ENCODE results near the gene AK3. TPM values are rescaled to one million over a fixed set of nuclear protein-coding genes. Genes with fewer than 3 reads are reported as not detected.

AK3 gene
- total RNA-seq, 1 donor from 2014 or later: 45.1 TPM

DNA sequence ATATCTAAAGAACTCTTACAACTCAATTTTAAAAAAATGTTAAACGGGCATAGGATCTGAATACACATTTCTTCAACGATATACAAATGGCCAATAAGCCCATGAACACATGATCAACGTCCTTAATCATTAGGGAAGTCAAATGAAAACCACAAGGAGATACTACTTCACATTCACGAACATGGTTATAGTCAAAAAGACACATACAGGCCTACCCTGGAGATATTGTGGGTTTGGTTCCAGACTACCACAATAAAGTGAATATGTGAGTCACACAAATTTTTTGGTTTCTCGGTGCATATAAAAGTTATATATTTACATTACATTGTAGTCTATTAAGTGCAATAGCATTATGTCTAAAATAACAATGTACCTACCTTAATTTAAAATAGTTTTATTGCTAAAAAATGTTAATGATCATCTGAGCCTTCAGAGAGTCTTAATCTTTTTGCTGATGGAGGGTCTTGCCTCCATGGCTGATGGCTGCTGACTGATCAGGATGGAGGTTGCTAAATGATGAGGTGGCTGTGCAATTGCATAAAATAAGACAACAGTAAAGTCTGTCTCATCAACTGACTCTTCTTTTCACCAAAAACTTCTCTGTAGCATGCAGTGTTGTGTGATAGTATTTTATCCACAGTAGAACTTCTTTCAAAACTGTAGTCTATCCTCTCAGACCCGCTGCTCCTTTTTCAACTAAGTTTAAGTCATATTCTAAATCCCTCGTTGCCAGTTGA, 15.1 kb downstream of the AK3 start:
- Mint-ChIP-seq H3K36me3 (ENCODE audit: low read depth, unreplicated experiment) (peaks cover 13% of the 10 kb centered on the region), H3K27me3 (ENCODE audit: low read depth, unreplicated experiment) (no peaks in the 10 kb centered on the region), H3K27ac (ENCODE audit: unreplicated experiment) (no peak overlapping the region), H3K9me3 (ENCODE audit: unreplicated experiment) (peaks cover 2% of the 10 kb centered on the region), H3K4me1 (ENCODE audit: low read depth, unreplicated experiment) (no peaks in the 10 kb centered on the region), H3K4me3 (ENCODE audit: unreplicated experiment) (no peak overlapping the region)
- H3K9me3 ChIP-seq (ENCODE audit: insufficient read depth, low read depth, low read length): no peaks in the 10 kb centered on the region
- no peak overlapping the region for H3K4me2 ChIP-seq (ENCODE audit: low read length)
- no peak overlapping the region for H3K9ac ChIP-seq (ENCODE audit: low read length)
- H2AFZ ChIP-seq (ENCODE audit: low read depth, low read length): no peak overlapping the region
- no peaks in the 10 kb centered on the region for H3K27me3 ChIP-seq (ENCODE audit: insufficient read depth, low read length)
- H3K4me3 ChIP-seq (ENCODE audit: insufficient read depth, low read depth, low read length): no peak overlapping the region
- peaks cover 23% of the 10 kb centered on the region for H3K79me2 ChIP-seq (ENCODE audit: insufficient read depth, low read length)
- DNase-seq (ENCODE audit: low read depth) (peak; percentile 37), FAIRE-seq (no peak)
- TF ChIP-seq, protein P1, sequence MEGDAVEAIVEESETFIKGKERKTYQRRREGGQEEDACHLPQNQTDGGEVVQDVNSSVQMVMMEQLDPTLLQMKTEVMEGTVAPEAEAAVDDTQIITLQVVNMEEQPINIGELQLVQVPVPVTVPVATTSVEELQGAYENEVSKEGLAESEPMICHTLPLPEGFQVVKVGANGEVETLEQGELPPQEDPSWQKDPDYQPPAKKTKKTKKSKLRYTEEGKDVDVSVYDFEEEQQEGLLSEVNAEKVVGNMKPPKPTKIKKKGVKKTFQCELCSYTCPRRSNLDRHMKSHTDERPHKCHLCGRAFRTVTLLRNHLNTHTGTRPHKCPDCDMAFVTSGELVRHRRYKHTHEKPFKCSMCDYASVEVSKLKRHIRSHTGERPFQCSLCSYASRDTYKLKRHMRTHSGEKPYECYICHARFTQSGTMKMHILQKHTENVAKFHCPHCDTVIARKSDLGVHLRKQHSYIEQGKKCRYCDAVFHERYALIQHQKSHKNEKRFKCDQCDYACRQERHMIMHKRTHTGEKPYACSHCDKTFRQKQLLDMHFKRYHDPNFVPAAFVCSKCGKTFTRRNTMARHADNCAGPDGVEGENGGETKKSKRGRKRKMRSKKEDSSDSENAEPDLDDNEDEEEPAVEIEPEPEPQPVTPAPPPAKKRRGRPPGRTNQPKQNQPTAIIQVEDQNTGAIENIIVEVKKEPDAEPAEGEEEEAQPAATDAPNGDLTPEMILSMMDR (IDR thresholded peaks at IDR 0.05; ENCODE audit: insufficient read depth, low read depth, low read length): no peak
- TF ChIP-seq EZH2 (IDR thresholded peaks at IDR 0.05; ENCODE audit: insufficient read depth, low read length): no peak
- peaks cover 3% of the 10 kb centered on the region for H3K36me3 ChIP-seq (ENCODE audit: insufficient read depth, low read length)
- H4K20me1 ChIP-seq (ENCODE audit: insufficient read depth, low read length): peaks cover 9% of the 10 kb centered on the region
- H3K27ac ChIP-seq (ENCODE audit: low read depth, low read length): no peak overlapping the region
- no peaks in the 10 kb centered on the region for H3K4me1 ChIP-seq (ENCODE audit: insufficient read depth, low read length)

DNA sequence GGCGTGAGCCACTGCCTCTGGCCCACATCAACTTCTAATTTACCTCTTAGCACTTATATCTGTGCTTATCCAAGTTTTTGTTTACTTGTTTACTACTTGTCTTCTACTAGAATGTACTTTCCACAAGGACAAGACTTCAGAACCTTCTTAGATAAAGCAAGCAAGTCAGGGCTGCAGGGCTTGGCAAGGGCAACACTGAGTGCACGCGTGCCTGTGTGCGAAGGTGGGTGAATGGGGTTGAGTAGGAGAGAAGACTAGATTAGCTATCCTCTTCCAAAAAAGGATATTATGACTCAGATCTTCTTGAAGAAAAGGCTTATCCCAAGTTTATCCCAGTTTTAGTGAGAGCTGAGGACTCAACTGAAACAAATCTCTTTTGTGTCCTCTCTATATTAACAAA, 19.3 kb downstream of the AK3 start:
- H3K36me3 ChIP-seq (ENCODE audit: insufficient read depth, low read length): peaks cover 20% of the 10 kb centered on the region
- Mint-ChIP-seq H3K27ac (ENCODE audit: unreplicated experiment) (no peak overlapping the region), H3K9me3 (ENCODE audit: unreplicated experiment) (peaks cover 2% of the 10 kb centered on the region), H3K4me3 (ENCODE audit: unreplicated experiment) (no peak overlapping the region), H3K36me3 (ENCODE audit: low read depth, unreplicated experiment) (peaks cover 19% of the 10 kb centered on the region), H3K4me1 (ENCODE audit: low read depth, unreplicated experiment) (no peaks in the 10 kb centered on the region), H3K27me3 (ENCODE audit: low read depth, unreplicated experiment) (no peaks in the 10 kb centered on the region)
- no peak overlapping the region for H3K27ac ChIP-seq (ENCODE audit: low read depth, low read length)
- TF ChIP-seq, protein P1 (IDR thresholded peaks at IDR 0.05; ENCODE audit: insufficient read depth, low read depth, low read length): no peak
- no peak for FAIRE-seq
- no peak overlapping the region for H3K4me2 ChIP-seq (ENCODE audit: low read length)
- H3K9me3 ChIP-seq (ENCODE audit: insufficient read depth, low read depth, low read length): no peaks in the 10 kb centered on the region
- H2AFZ ChIP-seq (ENCODE audit: low read depth, low read length): no peak overlapping the region
- no peak overlapping the region for H3K4me3 ChIP-seq (ENCODE audit: insufficient read depth, low read depth, low read length)
- H4K20me1 ChIP-seq (ENCODE audit: insufficient read depth, low read length): peaks cover 3% of the 10 kb centered on the region
- DNase-seq (ENCODE audit: low read depth): no peak
- no peaks in the 10 kb centered on the region for H3K4me1 ChIP-seq (ENCODE audit: insufficient read depth, low read length)
- H3K9ac ChIP-seq (ENCODE audit: low read length): no peak overlapping the region
- H3K27me3 ChIP-seq (ENCODE audit: insufficient read depth, low read length): no peaks in the 10 kb centered on the region
- peaks cover 11% of the 10 kb centered on the region for H3K79me2 ChIP-seq (ENCODE audit: insufficient read depth, low read length)

DNA sequence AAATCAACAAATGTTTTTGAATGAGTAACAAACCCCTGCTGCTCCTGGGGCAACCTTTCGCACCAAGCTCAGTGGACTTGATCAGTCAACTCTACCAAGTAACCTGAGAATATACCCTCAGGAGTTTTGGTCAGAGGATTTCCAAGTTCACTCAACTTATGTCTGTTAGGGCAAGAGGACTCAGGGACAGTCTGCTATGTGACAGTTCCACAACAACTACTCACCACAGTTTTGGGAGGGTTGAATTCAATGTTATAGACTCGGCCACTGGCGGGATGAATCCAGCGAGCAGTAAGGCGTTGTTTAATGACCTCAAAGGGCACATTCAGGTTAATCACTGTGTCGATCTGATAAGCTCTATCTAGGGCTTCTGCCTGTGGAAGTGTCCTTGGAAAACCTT, 22.1 kb downstream of the AK3 start:
- Histone ChIP-seq H3K4me3 (ENCODE audit: insufficient read depth, low read depth, low read length) (no peak overlapping the region), H3K79me2 (ENCODE audit: insufficient read depth, low read length) (peaks cover 6% of the 10 kb centered on the region), H3K27me3 (ENCODE audit: insufficient read depth, low read length) (no peaks in the 10 kb centered on the region), H3K27ac (ENCODE audit: low read depth, low read length) (no peak overlapping the region), H4K20me1 (ENCODE audit: insufficient read depth, low read length) (peaks cover 2% of the 10 kb centered on the region), H3K9ac (ENCODE audit: low read length) (no peak overlapping the region), H3K9me3 (ENCODE audit: insufficient read depth, low read depth, low read length) (no peaks in the 10 kb centered on the region), H3K36me3 (ENCODE audit: insufficient read depth, low read length) (peaks cover 20% of the 10 kb centered on the region), H3K4me1 (ENCODE audit: insufficient read depth, low read length) (no peaks in the 10 kb centered on the region), H3K4me2 (ENCODE audit: low read length) (no peak overlapping the region), H2AFZ (ENCODE audit: low read depth, low read length) (no peak overlapping the region)
- DNase-seq (ENCODE audit: low read depth) (no peak), FAIRE-seq (no peak)
- Mint-ChIP-seq H3K4me1 (ENCODE audit: low read depth, unreplicated experiment) (no peaks in the 10 kb centered on the region), H3K4me3 (ENCODE audit: unreplicated experiment) (no peak overlapping the region), H3K27ac (ENCODE audit: unreplicated experiment) (no peak overlapping the region), H3K27me3 (ENCODE audit: low read depth, unreplicated experiment) (no peaks in the 10 kb centered on the region), H3K36me3 (ENCODE audit: low read depth, unreplicated experiment) (peaks cover 26% of the 10 kb centered on the region), H3K9me3 (ENCODE audit: unreplicated experiment) (peaks cover 2% of the 10 kb centered on the region)
- no peak for TF ChIP-seq EZH2 (IDR thresholded peaks at IDR 0.05; ENCODE audit: insufficient read depth, low read length)
- TF ChIP-seq, protein P1 (IDR thresholded peaks at IDR 0.05; ENCODE audit: insufficient read depth, low read depth, low read length): no peak

All from astrocyte (in vitro differentiated cells and primary cell).